SU-DHL-6 (cell line): ENCODE measurements around the gene PDE6D.

Experiments used
- H2AFZ ChIP-seq: fragments of 200-600 bp; sonication (generic); 2 replicates; pipeline ENCODE4 v1.6.1; 2014; ENCODE audit warnings: low read depth, mild to moderate bottlenecking, moderate library complexity, mixed read lengths, antibody characterized with exemption, low read length; ENCODE audit not compliant: severe bottlenecking
- H3F3A ChIP-seq: fragments of 200-600 bp; shearing (Covaris generic); 2 replicates; pipeline ENCODE4 v1.6.0; 2016; ENCODE audit warnings: antibody characterized with exemption, mild to moderate bottlenecking; ENCODE audit not compliant: insufficient read depth
- H3K27ac ChIP-seq: fragments of 200-600 bp; sonication (generic); 2 replicates; pipeline ENCODE4 v1.5.1; 2016; ENCODE audit warnings: low read depth, mild to moderate bottlenecking, low read length, moderate library complexity, mixed read lengths
- H3K27me3 ChIP-seq: fragments of 200-600 bp; sonication (generic), shearing (Covaris generic); 2 replicates; pipeline ENCODE4 v1.6.0; 2014; ENCODE audit warnings: mild to moderate bottlenecking, low read length
- H3K36me3 ChIP-seq: fragments of 200-600 bp; sonication (generic); 2 replicates; pipeline ENCODE4 v1.6.1; 2014; ENCODE audit warnings: mild to moderate bottlenecking, low read length, mixed read lengths
- H3K4me2 ChIP-seq: fragments of 300-600, 200-600 bp; shearing (Covaris generic), sonication (generic); 2 replicates; pipeline ENCODE4 v1.6.0; 2014; ENCODE audit warnings: low read length, low read depth, mild to moderate bottlenecking; ENCODE audit not compliant: poor library complexity, severe bottlenecking
- H3K4me3 ChIP-seq: fragments of 200-600 bp; sonication (generic); 2 replicates; pipeline ENCODE4 v1.5.1; 2014; ENCODE audit warnings: antibody characterized with exemption, low read length, mild to moderate bottlenecking, mixed read lengths; ENCODE audit not compliant: insufficient read depth, poor library complexity, severe bottlenecking
- H3K79me2 ChIP-seq: fragments of 200-600 bp; sonication (generic); 2 replicates; pipeline ENCODE4 v1.6.1; 2014; ENCODE audit warnings: mild to moderate bottlenecking, low read length, moderate library complexity; ENCODE audit not compliant: insufficient read depth
- H3K9ac ChIP-seq: fragments of 200-600 bp; sonication (generic); 2 replicates; pipeline ENCODE4 v1.7.0; 2014; ENCODE audit warnings: mild to moderate bottlenecking, low read length
- H3K9me2 ChIP-seq: fragments of 200-600 bp; sonication (generic); replicated peaks from 2 replicates; pipeline ENCODE4 v1.6.1; 2014; ENCODE audit warnings: low read length; ENCODE audit not compliant: insufficient read depth
- H3K9me3 ChIP-seq: fragments of 200-600 bp; sonication (generic); 2 replicates; pipeline ENCODE4 v1.6.1; 2014; ENCODE audit warnings: low read length, mixed read lengths; ENCODE audit not compliant: insufficient read depth
- H4K20me1 ChIP-seq: fragments of 200-600 bp; sonication (generic); 2 replicates; pipeline ENCODE4 v1.6.1; 2014; ENCODE audit warnings: low read depth, mild to moderate bottlenecking, antibody characterized with exemption, low read length, moderate library complexity, mixed read lengths
- CTCF ChIP-seq: fragments of 200-600 bp; sonication (generic); IDR thresholded peaks from one replicate; pipeline ENCODE4 v1.5.1; 2017; ENCODE audit warnings: antibody characterized with exemption, mild to moderate bottlenecking, low read length, moderate library complexity; ENCODE audit not compliant: insufficient read depth, poor library complexity, severe bottlenecking
- EZH2phosphoT487 ChIP-seq: fragments of 200-600 bp; sonication (generic), shearing (Covaris generic); conservative IDR thresholded peaks from 2 replicates; pipeline ENCODE4 v1.6.1; 2018; ENCODE audit warnings: mild to moderate bottlenecking, antibody characterized with exemption, low read length, moderate library complexity, mixed read lengths

The PDE6D gene

GRCh38 chr2:231699006-231699405, 82.1 kb downstream of the PDE6D start:
- no peak overlapping the region for H3K27ac ChIP-seq
- TF ChIP-seq EZH2phosphoT487 (no peak), CTCF (no peak)

GRCh38 chr2:231696004-231696367, 85.1 kb downstream of the PDE6D start:
- Histone ChIP-seq H3F3A (no peaks in the 10 kb centered on the region), H3K27ac (no peak overlapping the region)
- TF ChIP-seq EZH2phosphoT487 (no peak), CTCF (no peak)

More at GRCh38 chr2:231699006-231699405, 82.1 kb downstream of the PDE6D start:
- Histone ChIP-seq H3K4me3 (no peak overlapping the region), H3K36me3 (no peaks in the 10 kb centered on the region), H3K27me3 (no peaks in the 10 kb centered on the region), H3F3A (no peaks in the 10 kb centered on the region), H3K4me2 (no peak overlapping the region), H4K20me1 (no peaks in the 10 kb centered on the region), H3K9me3 (no peaks in the 10 kb centered on the region), H3K79me2 (no peaks in the 10 kb centered on the region), H3K9ac (no peak overlapping the region), H2AFZ (no peak overlapping the region), H3K9me2 (no peaks in the 10 kb centered on the region)

GRCh38 chr2:231693956-231694355, 87.1 kb downstream of the PDE6D start:
- Histone ChIP-seq H4K20me1 (no peaks in the 10 kb centered on the region), H3K9me3 (no peaks in the 10 kb centered on the region), H3K4me3 (no peak overlapping the region), H3K79me2 (no peaks in the 10 kb centered on the region), H3K9me2 (no peaks in the 10 kb centered on the region), H3F3A (no peaks in the 10 kb centered on the region), H3K36me3 (no peaks in the 10 kb centered on the region), H2AFZ (no peak overlapping the region), H3K4me2 (no peak overlapping the region), H3K27me3 (no peaks in the 10 kb centered on the region), H3K27ac (no peak overlapping the region), H3K9ac (no peak overlapping the region)
- TF ChIP-seq EZH2phosphoT487, result no peak
- TF ChIP-seq CTCF, result no peak

More at GRCh38 chr2:231696004-231696367, 85.1 kb downstream of the PDE6D start:
- Histone ChIP-seq H3K4me2 (no peak overlapping the region), H3K4me3 (no peak overlapping the region), H4K20me1 (no peaks in the 10 kb centered on the region), H3K36me3 (no peaks in the 10 kb centered on the region), H3K27me3 (no peaks in the 10 kb centered on the region), H3K79me2 (no peaks in the 10 kb centered on the region), H3K9me3 (no peaks in the 10 kb centered on the region), H3K9ac (no peak overlapping the region), H3K9me2 (no peaks in the 10 kb centered on the region), H2AFZ (no peak overlapping the region)

GRCh38 chr2:231692847-231693246, 88.2 kb downstream of the PDE6D start:
- H3K9me3 ChIP-seq, result no peaks in the 10 kb centered on the region
- no peak for TF ChIP-seq CTCF
- TF ChIP-seq EZH2phosphoT487, result no peak
- no peak overlapping the region for H3K4me2 ChIP-seq
- no peaks in the 10 kb centered on the region for H3K79me2 ChIP-seq
- no peak overlapping the region for H3K4me3 ChIP-seq
- H2AFZ ChIP-seq, result no peak overlapping the region
- no peaks in the 10 kb centered on the region for H3K9me2 ChIP-seq
- H3K9ac ChIP-seq, result no peak overlapping the region
- no peaks in the 10 kb centered on the region for H3K27me3 ChIP-seq
- no peaks in the 10 kb centered on the region for H3K36me3 ChIP-seq
- no peaks in the 10 kb centered on the region for H3F3A ChIP-seq
- no peak overlapping the region for H3K27ac ChIP-seq
- H4K20me1 ChIP-seq, result no peaks in the 10 kb centered on the region
